SK-N-SH (cell line): ENCODE data around the gene POLR1A. TPM values are rescaled to one million over a fixed set of nuclear protein-coding genes. Genes with fewer than 3 reads are reported as not detected.
A peak's percentile ranks its signal among the peaks of the same experiment; 100 is the strongest.

Experiments used
- CTCF ChIA-PET: fragments of 300-600, 350-600 bp; formaldehyde crosslinking; extraction: SDS; loops from one replicate; lab custom pipeline; 2021; lab: Yijun Ruan, JAX
- POLR2A ChIA-PET: fragments of 350-600 bp; sonication (Branson Sonifier 250); formaldehyde crosslinking; extraction: SDS; loops from one replicate; lab custom pipeline; 2020; ENCODE audit warnings: antibody characterized with exemption, inconsistent platforms; lab: Yijun Ruan, JAX
- DNase-seq: peaks from one replicate; pipeline ENCODE4 v3.0.0; 2012
- H2AFZ ChIP-seq: fragments of 200-600 bp; sonication (generic); 2 replicates; pipeline ENCODE4 v1.8.1; 2016; ENCODE audit warnings: antibody characterized with exemption, mild to moderate bottlenecking, low read depth
- H3F3A ChIP-seq: fragments of 200-600 bp; sonication (generic); replicated peaks from 2 replicates; pipeline ENCODE3; 2016; ENCODE audit warnings: antibody characterized with exemption, mild to moderate bottlenecking; ENCODE audit not compliant: insufficient read depth
- H3K27ac ChIP-seq, 2 experiments: fragments of 200-500 bp in 1 of 2; fragments of 200-600 bp in 1 of 2; sonication (Bioruptor generic) in 1 of 2; sonication (generic), shearing (Covaris generic) in 1 of 2; 2 replicates each; pipeline versions ENCODE4 v1.5.1 to v1.6.1; 2014 to 2016; ENCODE audit warnings: low read depth in 2 of 2, inconsistent platforms in 1 of 2, low read length in 1 of 2, mild to moderate bottlenecking in 1 of 2, mixed read lengths in 1 of 2
- H3K27me3 ChIP-seq: fragments of 200-600 bp; sonication (generic), shearing (Covaris generic); 2 replicates; pipeline ENCODE4 v1.6.1; 2016; ENCODE audit warnings: mixed run types; ENCODE audit not compliant: insufficient read depth
- H3K36me3 ChIP-seq, 2 experiments: fragments of 200-500 bp in 1 of 2; fragments of 200-600 bp in 1 of 2; sonication (Bioruptor generic) in 1 of 2; sonication (generic) in 1 of 2; replicated peaks in 1 of 2; 2 replicates each; pipeline versions ENCODE3 to v1.5.1; 2014 to 2016; ENCODE audit warnings: low read length in 1 of 2, mild to moderate bottlenecking in 1 of 2; ENCODE audit not compliant: insufficient read depth in 2 of 2, control insufficient read depth in 1 of 2
- H3K4me1 ChIP-seq, 2 experiments: fragments of 200-500 bp in 1 of 2; fragments of 200-600 bp in 1 of 2; sonication (Bioruptor generic) in 1 of 2; sonication (generic), shearing (Covaris generic) in 1 of 2; 2 replicates each; pipeline versions ENCODE4 v1.5.1 to v1.6.1; 2014 to 2016; ENCODE audit warnings: low read depth in 1 of 2, low read length in 1 of 2, mixed run types in 1 of 2; ENCODE audit not compliant: insufficient read depth in 2 of 2, control insufficient read depth in 1 of 2
- H3K4me2 ChIP-seq: fragments of 200-600 bp; sonication (generic), shearing (Covaris generic); 2 replicates; pipeline ENCODE4 v1.6.1; 2017; ENCODE audit warnings: mixed run types
- H3K4me3 ChIP-seq, 2 experiments: fragments of 200-500 bp in 1 of 2; fragments of 200-600 bp in 1 of 2; sonication (Bioruptor generic) in 1 of 2; sonication (generic), shearing (Covaris generic) in 1 of 2; 2 replicates each; pipeline versions ENCODE4 v1.5.1 to v1.8.1; 2014 to 2016; ENCODE audit warnings: low read depth in 2 of 2, inconsistent platforms in 1 of 2, low read length in 1 of 2, mild to moderate bottlenecking in 1 of 2, mixed read lengths in 1 of 2, moderate library complexity in 1 of 2
- H3K79me2 ChIP-seq: fragments of 200-600 bp; sonication (generic); 2 replicates; pipeline ENCODE4 v1.8.1; 2017; ENCODE audit warnings: mild to moderate bottlenecking; ENCODE audit not compliant: insufficient read depth
- H3K9ac ChIP-seq: fragments of 200-600 bp; sonication (generic); 2 replicates; pipeline ENCODE4 v1.6.1; 2017; ENCODE audit warnings: mixed run types
- H3K9me2 ChIP-seq: fragments of 200-600 bp; sonication (generic); 2 replicates; pipeline ENCODE4 v1.6.1; 2017; ENCODE audit warnings: mixed run types
- H3K9me3 ChIP-seq: fragments of 200-600 bp; sonication (generic); 2 replicates; pipeline ENCODE4 v1.6.1; 2017; ENCODE audit warnings: mixed run types, mild to moderate bottlenecking, moderate library complexity
- H4K20me1 ChIP-seq: fragments of 200-600 bp; sonication (generic); 2 replicates; pipeline ENCODE4 v1.6.1; 2017; ENCODE audit warnings: mild to moderate bottlenecking, mixed run types; ENCODE audit not compliant: insufficient read depth
- CHD2 ChIP-seq: fragments of 150-350 bp; IDR thresholded peaks from 2 replicates; pipeline ENCODE4 v1.6.1; 2018; ENCODE audit warnings: low read length; ENCODE audit not compliant: partially characterized antibody
- EP300 ChIP-seq, 2 experiments: IDR thresholded peaks; 2 replicates each; pipeline versions ENCODE4 v1.4.0 to v1.6.1; 2012; ENCODE audit warnings: borderline replicate concordance in 1 of 2, low read depth in 1 of 2, low read length in 1 of 2
- FOSL2 ChIP-seq: IDR thresholded peaks from 2 replicates; pipeline ENCODE4 v1.4.0; 2012; ENCODE audit warnings: low read depth, mild to moderate bottlenecking, moderate library complexity, borderline replicate concordance
- FOXM1 ChIP-seq: IDR thresholded peaks from 2 replicates; pipeline ENCODE4 v1.4.0; 2012; ENCODE audit warnings: low read depth, mild to moderate bottlenecking
- RAD21 ChIP-seq: IDR thresholded peaks from 2 replicates; pipeline ENCODE4 v1.6.1; 2012; ENCODE audit warnings: mild to moderate bottlenecking, low read length
- RCOR1 ChIP-seq: fragments of 150-350 bp; IDR thresholded peaks from 2 replicates; pipeline ENCODE4 v1.6.1; 2017; ENCODE audit warnings: antibody characterized with exemption, low read length
- RFX5 ChIP-seq: IDR thresholded peaks from 2 replicates; pipeline ENCODE4 v1.6.1; 2012; ENCODE audit warnings: mild to moderate bottlenecking, improper control_type of control experiment, low read length
- TAF1 ChIP-seq: IDR thresholded peaks from 2 replicates; pipeline ENCODE4 v1.6.1; 2012; ENCODE audit warnings: low read depth, mild to moderate bottlenecking, low read length, moderate library complexity, borderline replicate concordance
- USF2 ChIP-seq: fragments of 150-350 bp; IDR thresholded peaks from 2 replicates; pipeline ENCODE4 v1.6.1; 2017; ENCODE audit warnings: antibody characterized with exemption, low read length, low read depth, borderline replicate concordance
- WGBS: methylation state at CpG from one replicate; pipeline ENCODE4 v1.1.6; 2017; ENCODE audit warnings: low lambda C conversion rate; 5-methylcytosine and 5-hydroxymethylcytosine counted together
- polyA plus RNA-seq, 3 experiments: library from polyadenylated mRNA; depleted of rRNA; stranded (reverse); fragments of >200 nt; gene quantifications; 2 replicates each; pipeline ENCODE4 v1.2.3, GENCODE V29; 2012
- TF ChIP-seq, protein P1 (sequence below): fragments of 150-350 bp; IDR thresholded peaks from 2 replicates; pipeline ENCODE4 v1.6.1; 2016; ENCODE audit warnings: mild to moderate bottlenecking, low read depth, low read length
- TF ChIP-seq, protein P2 (sequence below): IDR thresholded peaks from 2 replicates; pipeline ENCODE4 v1.4.0; 2012; ENCODE audit warnings: low read depth, borderline replicate concordance
- TF ChIP-seq, protein P3 (sequence below): IDR thresholded peaks from 2 replicates; pipeline ENCODE4 v1.4.0; 2012; ENCODE audit warnings: low read depth

Gene POLR1A
- polyA plus RNA-seq, 1 of the 3 experiments (the other 2 are of a cell fraction) = 6.1 TPM

DNA sequence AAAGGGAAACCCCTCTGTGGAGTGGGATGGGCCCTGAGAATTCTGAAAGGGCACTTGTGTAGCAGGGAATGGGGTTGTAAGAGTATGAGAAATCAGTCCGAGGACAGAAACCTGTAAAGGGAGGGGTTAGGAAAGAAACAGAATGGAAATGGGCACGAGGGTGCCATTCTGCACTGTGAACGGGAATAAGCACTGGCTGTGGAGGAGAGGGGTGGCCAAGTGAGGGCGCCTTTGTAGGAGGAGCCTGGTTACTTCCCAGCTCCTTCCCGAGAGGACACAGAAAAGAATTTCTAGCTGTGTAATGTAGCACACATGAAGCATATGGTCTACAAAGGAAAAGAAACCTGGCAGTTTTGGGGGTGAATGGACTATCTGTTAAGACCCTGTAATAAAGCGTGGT, 53.4 kb downstream of the POLR1A start:
- H3K36me3 ChIP-seq = peaks cover 49 to 57% of the 10 kb centered on the region in 2 experiments
- H4K20me1 ChIP-seq = no peaks in the 10 kb centered on the region
- peaks cover 8% of the 10 kb centered on the region for H3F3A ChIP-seq
- 91% methylated on average over 6 of the region's 6 CpGs for WGBS
- H3K4me3 ChIP-seq = no peak overlapping the region
- no peaks in the 10 kb centered on the region for H3K9me3 ChIP-seq
- H3K27ac ChIP-seq = no peak overlapping the region
- no peaks in the 10 kb centered on the region for H3K27me3 ChIP-seq
- H3K4me1 ChIP-seq = peaks cover 0 to 14% of the 10 kb centered on the region in 2 experiments; a peak in 2 of 4 replicates
- no peak overlapping the region for H3K4me2 ChIP-seq
- TF ChIP-seq FOXM1 (no peak), RAD21 (no peak)
- TF ChIP-seq, protein P1, sequence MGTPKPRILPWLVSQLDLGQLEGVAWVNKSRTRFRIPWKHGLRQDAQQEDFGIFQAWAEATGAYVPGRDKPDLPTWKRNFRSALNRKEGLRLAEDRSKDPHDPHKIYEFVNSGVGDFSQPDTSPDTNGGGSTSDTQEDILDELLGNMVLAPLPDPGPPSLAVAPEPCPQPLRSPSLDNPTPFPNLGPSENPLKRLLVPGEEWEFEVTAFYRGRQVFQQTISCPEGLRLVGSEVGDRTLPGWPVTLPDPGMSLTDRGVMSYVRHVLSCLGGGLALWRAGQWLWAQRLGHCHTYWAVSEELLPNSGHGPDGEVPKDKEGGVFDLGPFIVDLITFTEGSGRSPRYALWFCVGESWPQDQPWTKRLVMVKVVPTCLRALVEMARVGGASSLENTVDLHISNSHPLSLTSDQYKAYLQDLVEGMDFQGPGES = no peak
- H3K9ac ChIP-seq = no peak overlapping the region
- ChIA-PET POLR2A (no interaction called here), CTCF (interaction anchor here (0.7 to 1.4 kb wide), 2 partner anchors 15 to 27 kb away, joined by 3 read pairs; no protein-coding TSS in a partner anchor)
- H3K79me2 ChIP-seq = no peaks in the 10 kb centered on the region; the same call in 1 of the 2 replicates
- DNase-seq = no peak
- H3K9me2 ChIP-seq = no peaks in the 10 kb centered on the region
- no peak overlapping the region for H2AFZ ChIP-seq

DNA sequence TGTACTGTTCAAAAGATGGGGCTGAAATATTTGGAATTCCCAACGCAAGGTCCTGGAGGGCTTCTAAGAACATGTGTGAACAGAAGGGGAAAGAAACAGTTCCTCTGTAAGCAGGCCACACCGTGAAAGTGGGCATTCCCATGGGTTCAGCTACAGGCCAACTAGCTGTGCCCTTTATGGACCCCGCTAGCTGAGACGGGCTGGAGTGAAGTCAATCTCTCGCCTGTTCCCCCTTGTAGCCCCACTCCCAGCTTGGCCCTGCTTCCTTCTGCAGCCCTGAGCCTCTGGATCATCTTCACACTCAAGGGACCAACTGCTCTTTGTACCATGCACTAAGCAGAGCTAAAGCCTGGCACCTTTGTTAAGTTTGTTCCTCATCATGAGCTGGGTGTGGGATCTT, 55.4 kb downstream of the POLR1A start:
- H3K9me2 ChIP-seq = no peaks in the 10 kb centered on the region
- ChIA-PET POLR2A (no interaction called here), CTCF (interaction anchor here (0.6 to 2.8 kb wide), 3 partner anchors 30 to 161 kb away, joined by 3 to 7 read pairs (median 5); partner anchors contain the start of gene ST3GAL5)
- TF ChIP-seq EP300 (IDR thresholded peaks at IDR 0.05; ENCODE audit: borderline replicate concordance in 1 of 2, low read depth in 1 of 2, low read length in 1 of 2) (no peak), CHD2 (no peak)
- TF ChIP-seq, protein P2, sequence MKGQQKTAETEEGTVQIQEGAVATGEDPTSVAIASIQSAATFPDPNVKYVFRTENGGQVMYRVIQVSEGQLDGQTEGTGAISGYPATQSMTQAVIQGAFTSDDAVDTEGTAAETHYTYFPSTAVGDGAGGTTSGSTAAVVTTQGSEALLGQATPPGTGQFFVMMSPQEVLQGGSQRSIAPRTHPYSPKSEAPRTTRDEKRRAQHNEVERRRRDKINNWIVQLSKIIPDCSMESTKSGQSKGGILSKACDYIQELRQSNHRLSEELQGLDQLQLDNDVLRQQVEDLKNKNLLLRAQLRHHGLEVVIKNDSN = no peak
- TF ChIP-seq, protein P1 = no peak
- WGBS = 96% methylated on average over 4 of the region's 5 CpGs
- peaks cover 0 to 14% of the 10 kb centered on the region in 2 experiments; a peak in 2 of 4 replicates for H3K4me1 ChIP-seq
- no peak overlapping the region for H3K4me3 ChIP-seq
- H3K79me2 ChIP-seq = no peaks in the 10 kb centered on the region; the same call in 1 of the 2 replicates
- no peaks in the 10 kb centered on the region for H3K9me3 ChIP-seq
- H3K27me3 ChIP-seq = no peaks in the 10 kb centered on the region
- H4K20me1 ChIP-seq = no peaks in the 10 kb centered on the region
- no peak overlapping the region for H3K4me2 ChIP-seq
- H3F3A ChIP-seq = no peaks in the 10 kb centered on the region
- H2AFZ ChIP-seq = no peak overlapping the region
- DNase-seq = no peak
- no peak overlapping the region for H3K9ac ChIP-seq
- H3K27ac ChIP-seq = no peak overlapping the region
- H3K36me3 ChIP-seq = peaks cover 40 to 74% of the 10 kb centered on the region in 2 experiments

GRCh38 chr2:86049529-86049928, 56.2 kb downstream of the POLR1A start:
- Histone ChIP-seq H3K79me2 (no peaks in the 10 kb centered on the region), H2AFZ (no peak overlapping the region), H3K9me3 (no peaks in the 10 kb centered on the region), H3K4me3 (no peak overlapping the region), H3F3A (no peaks in the 10 kb centered on the region), H3K36me3 (peaks cover 42 to 81% of the 10 kb centered on the region in 2 experiments), H3K4me1 (peaks cover 0 to 14% of the 10 kb centered on the region in 2 experiments; a peak in 2 of 4 replicates), H3K9ac (no peak overlapping the region), H3K27me3 (no peaks in the 10 kb centered on the region), H3K27ac (peak overlapping the region in 1 of 2 experiments; percentile 20; a peak in 1 of 4 replicates), H3K4me2 (no peak overlapping the region), H3K9me2 (no peaks in the 10 kb centered on the region), H4K20me1 (no peaks in the 10 kb centered on the region)
- ChIA-PET POLR2A (no interaction called here), CTCF (interaction anchor here (1.9 to 2.8 kb wide), 2 partner anchors 31 to 160 kb away, joined by 5 to 7 read pairs; partner anchors contain the start of gene ST3GAL5)
- TF ChIP-seq FOSL2 (no peak), USF2 (no peak), RCOR1 (no peak), RFX5 (no peak), TAF1 (no peak)
- TF ChIP-seq, protein P3, sequence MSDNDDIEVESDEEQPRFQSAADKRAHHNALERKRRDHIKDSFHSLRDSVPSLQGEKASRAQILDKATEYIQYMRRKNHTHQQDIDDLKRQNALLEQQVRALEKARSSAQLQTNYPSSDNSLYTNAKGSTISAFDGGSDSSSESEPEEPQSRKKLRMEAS = no peak
- TF ChIP-seq, protein P1 = no peak
- DNase-seq = no peak
- 71% methylated on average over 1 of the region's 1 CpG for WGBS
